ENCODE measurements around the gene DDTL. TPM values are rescaled to one million over a fixed set of nuclear protein-coding genes. Genes with fewer than 3 reads are reported as not detected.
"Not testable (repeated sequence)": the region's sequence is repeated elsewhere in the genome, so short reads cannot be mapped to it uniquely, and the experiment has no call there.

Gene DDTL
- total and polyA plus RNA-seq, 2 donors (not counting 1 experiment from before 2014, with no cell fraction given), result 4.1 TPM; not detected in 1

GRCh38 chr22:23939017-23939357 lies 27.7 kb upstream of the DDTL start:
- Histone ChIP-seq H3K27me3 (replicated peaks in 1 of 4; ENCODE audit: control extremely low read depth in 1 of 4, control insufficient read depth in 3 of 4, insufficient read depth in 4 of 4, low read length in 3 of 4) (no peaks in the 10 kb centered on the region), H2AFZ (ENCODE audit: insufficient read depth, low read depth, low read length, poor library complexity, severe bottlenecking) (no peak overlapping the region), H3K79me2 (ENCODE audit: control insufficient read depth, insufficient read depth, low read length) (no peaks in the 10 kb centered on the region), H3K4me2 (replicated peaks; ENCODE audit: low read depth, low read length, poor library complexity, severe bottlenecking) (no peak overlapping the region), H3K4me3 (ENCODE audit: control extremely low read depth in 1 of 5, extremely low read depth in 1 of 5, insufficient read depth in 1 of 5, low read depth in 2 of 5, low read length in 4 of 5) (no peak overlapping the region), H3K27ac (ENCODE audit: low read length in 2 of 2) (no peak overlapping the region), H3K9me3 (ENCODE audit: control extremely low read depth in 1 of 3, control insufficient read depth in 2 of 3, insufficient read depth in 1 of 3, low read length in 2 of 3) (no peaks in the 10 kb centered on the region), H4K20me1 (ENCODE audit: control insufficient read depth, insufficient read depth, low read length, poor library complexity, severe bottlenecking) (no peaks in the 10 kb centered on the region), H3K9ac (ENCODE audit: low read length) (no peak overlapping the region), H3K4me1 (ENCODE audit: control insufficient read depth in 2 of 2, insufficient read depth in 2 of 2, low read length in 2 of 2) (no peaks in the 10 kb centered on the region), H3K36me3 (replicated peaks in 1 of 2; ENCODE audit: control extremely low read depth in 1 of 2, control insufficient read depth in 1 of 2, extremely low read depth in 1 of 2, insufficient read depth in 2 of 2, low read length in 1 of 2) (no peaks in the 10 kb centered on the region)
- Mint-ChIP-seq H3K27me3 (no peaks in the 10 kb centered on the region), H3K27ac (no peak overlapping the region), H3K4me1 (no peaks in the 10 kb centered on the region), H3K9me3 (ENCODE audit: insufficient read depth) (no peaks in the 10 kb centered on the region), H3K4me3 (no peak overlapping the region)
- ATAC-seq (ENCODE audit: low read depth) (no peak), DNase-seq (no peak)
- POLR2A ChIA-PET, result no interaction called here
- intact Hi-C loops (cut with micrococcal nuclease), result no loop called here
- no peak for TF ChIP-seq CTCF (IDR thresholded peaks at IDR 0.05)
- WGBS (ENCODE audit: insufficient coverage), result 74% methylated on average over 3 of the region's 3 CpGs
- CTCF ChIA-PET, result interaction anchor here (0.6 kb wide), 1 partner anchor 51 kb away, joined by 3 read pairs; no protein-coding TSS in a partner anchor

GRCh38 chr22:23940166-23940565 lies 26.5 kb upstream of the DDTL start:
- H3K79me2 ChIP-seq (ENCODE audit: control insufficient read depth, insufficient read depth, low read length); ATAC-seq (ENCODE audit: low read depth); H3K4me2 ChIP-seq (replicated peaks; ENCODE audit: low read depth, low read length, poor library complexity, severe bottlenecking); H3K4me3 ChIP-seq (ENCODE audit: control extremely low read depth in 1 of 5, extremely low read depth in 1 of 5, insufficient read depth in 1 of 5, low read depth in 2 of 5, low read length in 4 of 5); H3K4me1 ChIP-seq (ENCODE audit: control insufficient read depth in 2 of 2, insufficient read depth in 2 of 2, low read length in 2 of 2); H2AFZ ChIP-seq (ENCODE audit: insufficient read depth, low read depth, low read length, poor library complexity, severe bottlenecking); H3K27me3 ChIP-seq (replicated peaks in 1 of 4; ENCODE audit: control extremely low read depth in 1 of 4, control insufficient read depth in 3 of 4, insufficient read depth in 4 of 4, low read length in 3 of 4); H3K4me1 Mint-ChIP-seq; H3K27ac Mint-ChIP-seq; H3K36me3 ChIP-seq (replicated peaks in 1 of 2; ENCODE audit: control extremely low read depth in 1 of 2, control insufficient read depth in 1 of 2, extremely low read depth in 1 of 2, insufficient read depth in 2 of 2, low read length in 1 of 2); H3K4me3 Mint-ChIP-seq; intact Hi-C loops (cut with micrococcal nuclease); POLR2A ChIA-PET; H3K9me3 Mint-ChIP-seq (ENCODE audit: insufficient read depth); H3K27ac ChIP-seq (ENCODE audit: low read length in 2 of 2); H3K9ac ChIP-seq (ENCODE audit: low read length); CTCF ChIA-PET; H3K9me3 ChIP-seq (ENCODE audit: control extremely low read depth in 1 of 3, control insufficient read depth in 2 of 3, insufficient read depth in 1 of 3, low read length in 2 of 3); DNase-seq; H4K20me1 ChIP-seq (ENCODE audit: control insufficient read depth, insufficient read depth, low read length, poor library complexity, severe bottlenecking); H3K27me3 Mint-ChIP-seq: not testable (repeated sequence)
- no CpG with 5 or more reads among the region's 14 CpGs for WGBS (ENCODE audit: insufficient coverage)

GRCh38 chr22:23947391-23947790 lies 19.3 kb upstream of the DDTL start:
- WGBS (ENCODE audit: insufficient coverage), result no CpG with 5 or more reads among the region's 3 CpGs
- H3K4me1 Mint-ChIP-seq; intact Hi-C loops (cut with micrococcal nuclease): not testable (repeated sequence)

GRCh38 chr22:23949764-23950163 lies 16.9 kb upstream of the DDTL start:
- intact Hi-C loops (cut with micrococcal nuclease), result loop anchor here (5.0 to 10.0 kb wide), 4 partner anchors 48 to 805 kb away; no protein-coding TSS in a partner anchor
- CTCF ChIA-PET, result not testable (repeated sequence)

More at GRCh38 chr22:23947391-23947790, 19.3 kb upstream of the DDTL start:
- DNase-seq; H3K4me3 Mint-ChIP-seq; H3K36me3 ChIP-seq (replicated peaks in 1 of 2; ENCODE audit: control extremely low read depth in 1 of 2, control insufficient read depth in 1 of 2, extremely low read depth in 1 of 2, insufficient read depth in 2 of 2, low read length in 1 of 2); ATAC-seq (ENCODE audit: low read depth); H3K9me3 ChIP-seq (ENCODE audit: control extremely low read depth in 1 of 3, control insufficient read depth in 2 of 3, insufficient read depth in 1 of 3, low read length in 2 of 3); H3K9me3 Mint-ChIP-seq (ENCODE audit: insufficient read depth); H3K27ac Mint-ChIP-seq; POLR2A ChIA-PET; H3K4me3 ChIP-seq (ENCODE audit: control extremely low read depth in 1 of 5, extremely low read depth in 1 of 5, insufficient read depth in 1 of 5, low read depth in 2 of 5, low read length in 4 of 5); H3K27me3 Mint-ChIP-seq; H3K27me3 ChIP-seq (replicated peaks in 1 of 4; ENCODE audit: control extremely low read depth in 1 of 4, control insufficient read depth in 3 of 4, insufficient read depth in 4 of 4, low read length in 3 of 4); H3K4me1 ChIP-seq (ENCODE audit: control insufficient read depth in 2 of 2, insufficient read depth in 2 of 2, low read length in 2 of 2); H3K79me2 ChIP-seq (ENCODE audit: control insufficient read depth, insufficient read depth, low read length); H3K27ac ChIP-seq (ENCODE audit: low read length in 2 of 2); H3K4me2 ChIP-seq (replicated peaks; ENCODE audit: low read depth, low read length, poor library complexity, severe bottlenecking); H4K20me1 ChIP-seq (ENCODE audit: control insufficient read depth, insufficient read depth, low read length, poor library complexity, severe bottlenecking); H3K9ac ChIP-seq (ENCODE audit: low read length); CTCF ChIA-PET; H2AFZ ChIP-seq (ENCODE audit: insufficient read depth, low read depth, low read length, poor library complexity, severe bottlenecking): not testable (repeated sequence)

More at GRCh38 chr22:23949764-23950163, 16.9 kb upstream of the DDTL start:
- H3K4me1 ChIP-seq (ENCODE audit: control insufficient read depth in 2 of 2, insufficient read depth in 2 of 2, low read length in 2 of 2); H3K9me3 Mint-ChIP-seq (ENCODE audit: insufficient read depth); H2AFZ ChIP-seq (ENCODE audit: insufficient read depth, low read depth, low read length, poor library complexity, severe bottlenecking); H3K4me2 ChIP-seq (replicated peaks; ENCODE audit: low read depth, low read length, poor library complexity, severe bottlenecking); H4K20me1 ChIP-seq (ENCODE audit: control insufficient read depth, insufficient read depth, low read length, poor library complexity, severe bottlenecking); POLR2A ChIA-PET; H3K27ac Mint-ChIP-seq; H3K27ac ChIP-seq (ENCODE audit: low read length in 2 of 2); H3K27me3 Mint-ChIP-seq; H3K4me3 Mint-ChIP-seq; H3K27me3 ChIP-seq (replicated peaks in 1 of 4; ENCODE audit: control extremely low read depth in 1 of 4, control insufficient read depth in 3 of 4, insufficient read depth in 4 of 4, low read length in 3 of 4); H3K4me3 ChIP-seq (ENCODE audit: control extremely low read depth in 1 of 5, extremely low read depth in 1 of 5, insufficient read depth in 1 of 5, low read depth in 2 of 5, low read length in 4 of 5); H3K79me2 ChIP-seq (ENCODE audit: control insufficient read depth, insufficient read depth, low read length); H3K36me3 ChIP-seq (replicated peaks in 1 of 2; ENCODE audit: control extremely low read depth in 1 of 2, control insufficient read depth in 1 of 2, extremely low read depth in 1 of 2, insufficient read depth in 2 of 2, low read length in 1 of 2); H3K9me3 ChIP-seq (ENCODE audit: control extremely low read depth in 1 of 3, control insufficient read depth in 2 of 3, insufficient read depth in 1 of 3, low read length in 2 of 3); H3K4me1 Mint-ChIP-seq; H3K9ac ChIP-seq (ENCODE audit: low read length); ATAC-seq (ENCODE audit: low read depth): not testable (repeated sequence)
- DNase-seq, result peak; percentile 0
- WGBS (ENCODE audit: insufficient coverage), result 93% methylated on average over 5 of the region's 18 CpGs
